Peyer's patch (tissue), 4 donors: ENCODE data around the gene CUBN.

ENCODE experiments used
- CTCF ChIP-seq, 6 experiments: fragments of 450-650 bp in 4 of 6; fragments of 200-600 bp in 2 of 6; sonication (generic) in 1 of 6; IDR thresholded peaks; one replicate each; pipeline ENCODE4 v1.5.1; 2017 to 2019; ENCODE audit warnings: antibody characterized with exemption in 6 of 6, mild to moderate bottlenecking in 3 of 6, moderate library complexity in 1 of 6
- POLR2A ChIP-seq, 2 donors: fragments of 450-650 bp; IDR thresholded peaks; one replicate each; pipeline ENCODE4 v1.5.1; 2017; ENCODE audit warnings: antibody characterized with exemption in 2 of 2, mild to moderate bottlenecking in 2 of 2, moderate library complexity in 2 of 2

GRCh38 chr10:17146892-17147291 is 17.3 kb upstream of the CUBN start:
- TF ChIP-seq CTCF (IDR thresholded peaks at IDR 0.05) (no peak), POLR2A (IDR thresholded peaks at IDR 0.05) (no peak)
